Lung microvascular endothelial cell (primary cell): ENCODE data around the gene KCTD17. TPM values are rescaled to one million over a fixed set of nuclear protein-coding genes. Genes with fewer than 3 reads are reported as not detected.

Source experiments
- DNase-seq, 2 donors: peaks; one replicate each; pipeline versions ENCODE4 v3.0.0 to v3.0.0-alpha.2; 2010; ENCODE audit warnings: low read depth in 2 of 2
- total RNA-seq: library from RNA; depleted of rRNA; stranded (reverse); fragments of >200 nt; gene quantifications from 2 replicates; pipeline ENCODE4 v1.2.1, GENCODE V29; 2014

Gene KCTD17
- total RNA-seq, 1 donor from 2014 or later, result 81.7 TPM

DNA sequence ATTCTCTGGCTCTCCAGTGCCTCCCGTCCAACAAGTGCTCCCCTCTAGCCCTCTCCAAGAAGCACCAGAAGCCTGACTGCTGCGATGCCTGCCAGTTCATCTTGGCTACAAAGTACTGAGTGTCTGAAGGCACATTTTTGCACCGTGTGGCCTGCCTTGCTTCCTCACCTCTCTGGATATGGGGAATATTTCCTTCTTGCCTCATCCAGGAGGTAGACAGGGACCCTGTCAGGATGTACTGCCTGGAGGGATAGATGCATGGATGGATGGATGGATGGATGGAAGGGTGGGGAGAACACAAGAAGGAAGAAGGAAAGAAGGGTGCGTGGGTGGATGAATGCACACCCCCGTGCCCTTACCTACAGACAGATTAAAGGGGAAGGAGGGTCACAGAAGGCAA lies 27.6 kb downstream of the KCTD17 start:
- no peak for DNase-seq

DNA sequence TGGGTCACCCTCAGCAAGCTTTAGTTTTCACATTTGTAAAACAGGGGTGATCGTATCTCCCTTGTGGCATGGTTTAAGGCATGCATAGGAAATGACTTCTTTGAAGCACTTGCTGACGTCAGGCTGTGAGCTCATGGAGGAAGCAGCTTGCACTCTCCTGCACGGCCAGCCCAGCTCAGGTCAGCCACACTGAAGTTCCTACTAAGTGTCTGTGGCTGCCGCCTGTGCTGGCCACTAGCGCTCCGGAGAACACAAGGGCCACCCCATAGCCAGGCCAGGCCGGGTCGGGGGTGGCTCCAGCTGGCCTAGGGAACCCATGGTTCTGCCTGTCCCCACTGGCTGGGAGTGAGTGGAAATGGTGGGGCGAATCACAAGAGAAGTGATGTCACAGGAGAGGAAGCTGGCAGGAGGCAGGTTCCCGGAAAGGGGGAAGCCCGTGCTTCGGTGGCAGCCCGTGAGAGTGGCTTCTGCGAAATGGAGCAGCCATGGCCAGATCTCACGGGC lies 28.2 kb downstream of the KCTD17 start:
- peak; percentile 31 to 89 for DNase-seq

DNA sequence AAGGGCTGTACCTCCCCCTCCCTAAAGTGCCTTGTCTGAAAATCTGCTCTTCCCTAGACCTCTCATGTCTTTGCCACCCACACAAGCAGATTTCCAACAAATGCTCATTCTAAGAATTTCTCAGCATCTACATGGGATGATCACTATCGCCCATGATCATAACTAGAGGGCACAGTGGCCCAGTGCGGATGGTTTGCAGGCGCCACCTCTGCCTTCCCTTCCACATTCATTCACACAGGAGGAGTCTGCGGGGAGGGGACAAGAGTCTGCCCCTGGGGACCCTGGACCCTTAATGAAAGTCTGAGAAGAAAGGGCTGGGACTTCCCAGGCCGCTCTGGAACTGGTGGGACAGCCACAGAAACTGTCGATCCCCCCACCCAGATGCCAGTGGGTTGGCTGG lies 28.9 kb downstream of the KCTD17 start:
- no peak for DNase-seq

DNA sequence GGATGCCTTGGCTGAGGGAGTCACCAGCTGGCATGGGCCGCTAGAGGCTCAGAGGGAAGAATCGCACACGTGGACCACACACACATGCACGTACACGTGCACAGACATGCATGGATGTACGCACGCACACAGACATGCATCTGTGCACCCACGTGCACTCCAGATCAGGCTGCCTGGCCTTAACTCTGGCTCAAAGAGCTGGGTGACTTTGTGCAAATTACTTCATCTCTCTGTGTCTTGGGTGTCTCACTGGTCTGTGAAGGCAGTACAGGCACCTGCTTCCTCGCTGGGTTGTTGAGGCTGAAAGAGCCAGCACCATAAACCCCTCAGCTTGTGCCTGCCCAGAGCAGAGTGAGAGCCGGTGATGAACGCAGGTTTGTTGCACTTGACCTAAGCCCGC lies 29.3 kb downstream of the KCTD17 start:
- no peak for DNase-seq

DNA sequence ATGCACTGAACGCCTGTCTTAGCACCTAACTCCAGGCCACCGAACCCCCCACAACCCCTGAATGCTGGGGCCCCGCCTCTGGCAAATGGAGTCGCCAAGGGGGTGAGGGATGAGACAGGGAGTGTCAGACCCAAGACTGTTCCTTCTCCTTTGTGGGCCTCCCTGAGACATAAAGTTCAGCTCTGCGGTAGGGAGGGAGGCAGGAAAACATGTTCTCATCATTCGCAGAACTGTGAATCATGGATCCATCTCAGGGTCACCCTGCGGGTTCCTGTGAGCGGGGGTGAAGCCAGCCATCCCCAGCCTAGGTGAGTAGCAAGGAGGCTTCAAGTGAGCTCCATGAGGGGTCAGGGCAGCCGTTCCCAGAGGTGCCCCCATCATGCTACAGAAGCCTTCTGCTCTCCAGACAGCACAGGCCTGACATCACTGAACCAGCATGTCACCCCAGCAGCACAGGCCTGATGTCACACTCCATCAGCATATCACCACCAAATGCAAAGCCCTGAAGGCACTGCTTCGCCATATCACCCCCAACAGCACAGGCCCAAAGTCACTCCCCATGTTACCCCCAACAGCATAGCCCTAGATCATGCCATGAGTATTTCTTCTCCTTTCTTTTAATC lies 30.8 kb downstream of the KCTD17 start:
- peak in 1 of 2 donors; percentile 15 for DNase-seq

DNA sequence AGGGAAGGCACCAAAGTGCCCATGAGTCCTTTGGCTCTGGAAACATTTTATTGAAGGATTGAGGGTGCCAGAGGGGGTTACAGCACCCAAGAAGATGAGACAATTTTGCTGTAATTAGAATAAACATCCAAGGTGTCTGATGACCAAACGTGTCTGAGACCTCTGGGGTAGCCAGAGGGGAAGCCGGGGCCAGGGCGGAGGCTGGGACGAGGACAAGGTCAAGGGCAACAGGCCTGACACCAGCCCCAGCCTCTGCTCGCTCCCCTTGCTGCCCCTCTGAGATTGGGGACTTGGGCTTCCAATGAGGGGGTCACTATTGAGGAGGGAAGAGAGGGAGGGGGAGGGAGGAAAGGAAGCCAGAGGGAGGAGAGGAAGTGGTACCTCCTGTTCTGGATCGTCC lies 32.4 kb downstream of the KCTD17 start:
- no peak for DNase-seq

DNA sequence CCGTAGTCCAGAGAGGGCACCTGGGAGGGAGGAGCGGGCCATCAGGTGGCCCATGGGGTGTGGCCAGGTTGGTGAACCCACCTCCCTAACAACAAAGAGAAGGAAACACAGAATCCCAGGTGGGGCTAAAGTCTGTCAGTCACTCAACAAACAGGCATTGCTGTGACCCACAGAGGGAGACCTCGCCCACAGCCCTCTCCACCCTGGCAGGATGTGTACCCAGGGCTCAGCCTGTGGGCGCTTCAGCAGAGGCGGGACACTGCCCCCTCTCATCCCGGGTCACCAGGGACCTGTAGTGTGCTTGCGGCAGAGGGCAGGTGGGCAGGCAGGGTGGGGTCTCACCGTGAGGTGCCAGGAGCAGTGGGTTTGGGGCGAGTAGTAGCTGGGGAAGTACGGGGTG lies 32.8 kb downstream of the KCTD17 start:
- no peak for DNase-seq

DNA sequence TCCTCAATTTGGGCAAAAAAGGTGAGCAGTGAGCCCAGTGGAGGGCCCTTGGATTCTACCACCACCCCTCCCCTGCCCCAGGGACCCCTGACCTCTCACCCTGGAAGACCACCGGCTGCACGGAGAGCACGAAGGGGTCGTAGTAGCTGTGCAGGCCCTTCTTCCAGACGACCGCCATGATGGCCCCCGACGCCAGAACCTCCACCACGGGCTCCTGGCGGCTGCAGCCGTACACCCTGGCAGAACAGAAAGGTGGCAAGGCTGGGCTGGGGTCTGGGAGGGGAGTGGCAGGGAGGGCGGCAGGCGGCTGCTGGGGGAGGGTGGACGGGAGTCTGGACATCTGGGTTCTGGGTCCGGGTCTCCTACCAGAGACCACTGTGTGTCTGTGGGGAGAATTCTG lies 34.6 kb downstream of the KCTD17 start:
- DNase-seq, result no peak

DNA sequence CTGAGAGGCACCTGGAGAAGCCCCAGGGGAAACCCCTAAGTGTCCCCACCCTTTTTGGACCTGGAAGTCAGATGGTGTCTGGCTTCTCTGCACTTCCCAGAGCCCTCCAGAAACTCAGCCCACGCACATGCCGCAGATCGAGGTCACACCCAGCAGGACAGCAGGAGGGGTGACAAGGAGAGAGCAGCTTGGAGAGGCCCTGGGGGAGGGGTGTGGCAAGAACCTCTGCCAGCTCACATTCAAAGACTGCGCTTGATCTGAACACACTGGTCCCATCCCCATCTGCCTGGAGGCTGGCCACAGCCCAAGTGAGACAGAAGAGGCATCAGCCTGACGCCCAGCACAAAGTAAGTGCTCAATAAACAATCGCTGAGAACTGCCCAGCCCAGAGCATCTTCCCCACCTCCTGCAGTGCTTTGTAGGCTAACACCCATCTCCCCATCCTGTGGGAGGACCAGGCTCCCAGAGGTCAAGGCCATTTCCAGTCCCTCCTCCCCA lies 36.6 kb downstream of the KCTD17 start:
- no peak for DNase-seq

DNA sequence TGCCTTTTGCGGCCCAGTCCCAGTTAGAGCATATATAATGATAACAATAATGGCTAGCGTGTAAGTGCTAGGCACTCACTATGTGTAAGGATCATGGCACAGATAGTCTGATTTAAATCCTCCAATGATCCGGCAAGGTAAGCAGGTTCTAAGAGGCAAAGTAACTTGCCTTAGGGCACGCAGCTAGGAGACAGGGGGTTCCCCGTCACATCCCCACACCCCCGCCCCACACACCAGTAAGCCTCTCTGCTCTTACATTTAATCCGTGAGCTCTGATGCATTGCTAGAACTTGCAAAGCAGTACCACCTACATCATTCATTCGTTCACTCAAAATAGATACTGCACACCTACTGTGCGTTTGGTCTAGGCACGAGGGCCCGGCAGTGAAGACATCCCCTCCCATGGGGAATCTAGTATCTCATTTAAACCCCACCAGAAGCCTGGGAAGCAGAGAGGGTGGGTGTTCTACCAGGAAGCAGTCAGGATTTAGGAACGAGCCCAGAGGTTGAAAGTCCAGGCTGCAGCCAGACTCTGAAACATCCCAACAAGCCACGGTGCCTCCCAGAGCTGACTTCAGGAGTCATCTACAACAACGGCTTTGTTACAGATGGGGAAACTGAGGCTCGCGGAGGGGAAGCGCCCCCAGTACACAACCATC lies 37.3 kb downstream of the KCTD17 start:
- no peak for DNase-seq

DNA sequence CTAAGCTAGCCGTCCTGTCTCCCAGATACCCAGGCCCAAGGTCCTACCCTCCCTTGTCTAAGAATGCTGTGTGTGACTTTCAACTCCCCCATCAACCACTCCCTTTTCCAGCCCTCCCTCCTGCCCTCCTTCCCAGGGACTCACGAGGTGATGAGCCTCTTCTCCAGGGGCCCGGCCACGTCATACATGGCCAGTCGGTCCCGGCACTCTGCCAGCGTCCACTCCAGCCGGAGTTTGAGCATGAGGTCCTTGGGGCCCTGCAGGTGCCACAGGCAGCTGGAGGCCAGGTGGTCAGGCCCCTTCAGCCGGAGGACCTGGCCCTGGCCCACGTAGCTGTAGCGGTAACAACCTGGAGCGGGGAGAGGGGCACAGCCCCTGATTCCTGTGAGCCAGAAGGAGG lies 37.9 kb downstream of the KCTD17 start:
- no peak for DNase-seq

DNA sequence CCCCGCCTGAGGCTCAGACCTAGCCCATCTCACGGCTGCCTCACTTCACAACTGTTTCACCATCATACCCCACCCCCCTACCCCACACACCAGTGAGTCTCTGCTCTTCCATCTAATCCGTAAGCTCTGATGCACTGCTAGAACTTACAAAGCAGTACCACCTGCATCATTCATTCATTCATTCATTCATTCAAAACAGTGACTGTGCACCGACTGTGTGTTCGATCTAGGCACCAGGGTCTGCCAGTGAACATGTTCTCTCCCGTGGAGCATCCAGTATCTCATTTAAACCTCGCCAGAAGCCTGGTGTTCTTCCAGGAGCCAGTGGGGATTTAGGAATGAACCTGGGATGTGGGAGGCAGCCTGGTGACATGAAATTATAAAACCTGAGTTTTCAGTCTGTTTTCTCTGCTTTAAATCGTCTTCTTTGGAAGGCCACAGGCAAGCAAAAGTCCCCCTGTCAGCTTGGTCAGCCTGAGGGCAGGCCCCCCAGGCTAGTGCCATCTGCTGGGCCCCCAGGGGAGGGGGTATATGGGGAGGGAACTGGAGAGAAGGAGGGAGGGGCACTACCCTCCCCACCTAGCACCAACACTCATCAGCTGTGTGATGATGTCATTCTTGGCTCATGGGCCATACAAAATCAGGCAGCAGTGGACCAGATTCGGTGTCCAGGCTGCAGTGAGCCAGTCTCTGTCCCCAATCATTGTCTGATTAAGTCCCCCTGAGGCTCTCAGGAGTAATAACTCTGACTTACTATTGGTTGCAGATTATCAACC lies 39.6 kb downstream of the KCTD17 start:
- DNase-seq, result no peak

DNA sequence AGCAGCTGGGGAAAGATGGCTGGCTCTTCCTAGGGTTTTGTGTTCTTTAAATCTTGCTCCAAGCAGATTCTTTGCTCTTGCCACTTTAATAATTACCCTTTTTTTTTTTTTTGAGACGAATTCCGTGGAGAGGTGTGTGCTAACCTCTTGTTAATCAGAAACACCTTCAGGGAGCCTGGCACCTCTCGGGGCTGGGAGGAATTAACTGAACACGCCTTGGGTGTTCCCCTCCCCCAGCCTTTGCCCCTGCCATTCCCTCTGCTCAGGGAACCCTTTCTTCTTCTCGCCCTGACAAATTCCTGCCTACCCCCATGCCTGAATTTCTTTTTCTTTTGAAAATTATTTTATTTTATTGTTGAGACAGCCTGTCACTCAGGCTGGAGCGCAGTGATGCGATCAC lies 40.5 kb downstream of the KCTD17 start:
- no peak for DNase-seq

DNA sequence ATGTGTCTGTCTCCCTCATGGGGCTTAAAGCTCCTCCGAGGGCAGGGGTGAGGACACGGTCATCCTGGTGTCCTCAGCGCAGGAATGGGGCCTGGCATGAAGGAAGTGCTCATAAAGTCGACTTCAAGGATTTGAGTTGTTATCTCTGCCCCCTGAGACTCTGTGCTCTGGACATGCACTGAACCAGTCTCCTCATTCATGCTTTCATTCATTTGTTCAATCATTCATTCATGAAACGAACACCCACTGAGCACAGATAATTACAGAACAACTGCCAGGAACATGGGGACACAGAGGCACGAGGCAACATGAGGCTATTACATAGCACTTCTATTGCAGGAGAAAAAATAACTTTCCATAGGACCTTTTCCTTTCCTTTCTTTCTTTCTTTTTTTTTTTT lies 41.5 kb downstream of the KCTD17 start:
- no peak for DNase-seq

DNA sequence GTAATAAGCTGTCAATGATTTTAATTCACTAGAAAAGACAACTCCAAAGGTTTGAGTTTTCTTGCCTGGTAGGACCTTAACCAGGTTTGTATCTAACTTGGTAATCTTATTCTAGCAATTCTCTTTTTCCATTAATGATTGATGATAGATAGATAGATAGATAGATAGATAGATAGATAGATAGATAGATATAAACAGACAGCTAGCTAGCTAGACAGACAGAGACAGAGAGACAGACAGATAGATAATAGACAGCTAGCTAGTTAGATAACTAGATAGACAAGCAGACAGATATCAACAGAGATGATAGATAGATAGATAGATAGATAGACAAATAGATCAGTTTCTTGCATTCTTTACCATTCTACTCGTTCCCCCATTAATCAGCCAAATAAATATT lies 42.7 kb downstream of the KCTD17 start:
- no peak for DNase-seq

DNA sequence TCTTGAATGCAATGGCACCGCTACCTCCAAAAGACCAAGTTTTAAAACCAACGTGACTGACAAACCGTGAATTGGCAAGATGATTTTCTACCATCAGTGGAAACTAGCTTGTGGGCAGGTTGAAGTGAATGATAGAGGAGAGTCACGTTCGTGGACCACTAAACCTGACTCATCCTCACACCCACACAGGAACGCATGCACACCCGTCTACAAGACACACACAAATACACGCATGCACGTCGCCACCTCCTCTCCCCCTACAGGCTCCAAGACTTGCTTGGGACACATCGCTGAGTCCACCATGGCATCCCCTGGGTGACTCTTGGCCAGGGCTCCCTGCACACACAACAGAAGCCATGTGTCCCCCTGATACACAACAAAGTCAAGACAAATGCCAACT lies 43.6 kb downstream of the KCTD17 start:
- no peak for DNase-seq

DNA sequence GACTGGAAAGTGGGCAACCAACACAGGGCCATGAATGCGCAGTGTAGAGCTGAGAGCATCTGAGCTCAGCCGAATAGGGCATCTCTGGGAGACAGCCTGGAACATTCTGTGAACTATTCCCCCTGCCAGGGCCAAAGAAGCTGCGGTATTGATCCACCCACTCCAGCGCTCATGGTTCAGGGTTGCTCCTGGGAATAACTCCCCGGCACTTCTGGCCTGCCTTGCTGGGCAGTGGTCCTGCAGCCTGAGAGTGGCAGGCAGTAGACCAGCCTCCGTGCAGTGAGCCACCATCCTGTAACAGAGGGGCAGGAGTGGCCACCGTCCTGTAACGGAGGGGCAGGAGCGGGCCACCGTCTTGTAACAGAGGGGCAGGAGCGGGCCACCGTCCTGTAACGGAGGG lies 45.8 kb downstream of the KCTD17 start:
- DNase-seq, result no peak

DNA sequence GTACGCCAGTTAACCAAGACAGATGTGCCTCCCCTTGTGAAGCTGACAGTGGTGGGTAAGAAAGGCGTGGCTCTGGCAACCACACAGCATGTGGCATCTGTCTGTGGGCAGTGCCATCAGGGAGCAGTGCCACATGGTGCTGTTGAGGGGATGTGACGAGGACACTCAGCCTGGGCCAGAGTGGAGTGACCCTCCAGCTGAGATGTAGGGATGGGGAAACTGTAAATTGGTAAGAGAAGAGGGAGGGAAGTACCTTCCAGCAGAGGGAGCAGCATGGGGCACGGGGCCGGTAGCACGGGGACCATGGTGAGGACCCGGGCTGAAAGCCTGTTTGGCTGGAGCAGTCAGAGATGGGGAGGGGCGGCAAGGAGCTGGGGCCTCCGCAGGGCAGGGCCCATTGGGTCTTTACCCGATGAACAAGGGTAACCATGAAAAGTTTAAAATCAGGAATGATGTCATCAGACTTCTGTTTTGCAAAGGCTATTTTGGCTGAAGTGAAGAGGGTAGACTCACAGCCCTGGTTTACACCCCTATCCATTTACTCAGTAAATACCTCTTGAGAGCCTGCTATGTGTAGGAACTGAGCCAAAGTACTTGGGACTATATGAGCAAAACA lies 47.5 kb downstream of the KCTD17 start:
- DNase-seq, result no peak

DNA sequence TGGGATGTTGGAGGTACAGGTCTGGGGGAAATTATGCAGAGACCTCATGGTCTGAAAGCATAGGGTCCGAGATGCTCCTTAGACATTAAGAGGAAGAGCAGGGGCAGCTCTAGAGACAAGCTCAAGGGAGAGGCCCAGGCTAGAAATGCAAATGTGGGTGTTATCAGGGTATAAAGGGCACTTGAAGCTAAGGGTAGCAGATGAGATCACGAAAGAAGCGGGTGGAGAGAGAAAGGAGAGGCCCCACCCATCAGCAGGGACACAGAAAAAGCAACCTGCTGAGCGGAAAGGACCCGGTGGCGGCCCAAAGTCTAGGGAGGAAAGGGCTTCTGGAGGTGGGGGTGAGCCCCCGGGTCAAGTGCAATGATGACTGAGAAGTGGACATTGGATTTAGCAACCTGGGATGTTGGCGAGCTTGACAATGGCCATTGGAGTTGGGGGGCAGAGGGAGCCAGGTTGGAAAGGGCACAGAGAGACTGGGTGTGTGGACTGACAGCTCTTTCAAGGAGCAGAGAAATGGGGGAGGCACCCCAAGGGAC lies 49.1 kb downstream of the KCTD17 start:
- no peak for DNase-seq

DNA sequence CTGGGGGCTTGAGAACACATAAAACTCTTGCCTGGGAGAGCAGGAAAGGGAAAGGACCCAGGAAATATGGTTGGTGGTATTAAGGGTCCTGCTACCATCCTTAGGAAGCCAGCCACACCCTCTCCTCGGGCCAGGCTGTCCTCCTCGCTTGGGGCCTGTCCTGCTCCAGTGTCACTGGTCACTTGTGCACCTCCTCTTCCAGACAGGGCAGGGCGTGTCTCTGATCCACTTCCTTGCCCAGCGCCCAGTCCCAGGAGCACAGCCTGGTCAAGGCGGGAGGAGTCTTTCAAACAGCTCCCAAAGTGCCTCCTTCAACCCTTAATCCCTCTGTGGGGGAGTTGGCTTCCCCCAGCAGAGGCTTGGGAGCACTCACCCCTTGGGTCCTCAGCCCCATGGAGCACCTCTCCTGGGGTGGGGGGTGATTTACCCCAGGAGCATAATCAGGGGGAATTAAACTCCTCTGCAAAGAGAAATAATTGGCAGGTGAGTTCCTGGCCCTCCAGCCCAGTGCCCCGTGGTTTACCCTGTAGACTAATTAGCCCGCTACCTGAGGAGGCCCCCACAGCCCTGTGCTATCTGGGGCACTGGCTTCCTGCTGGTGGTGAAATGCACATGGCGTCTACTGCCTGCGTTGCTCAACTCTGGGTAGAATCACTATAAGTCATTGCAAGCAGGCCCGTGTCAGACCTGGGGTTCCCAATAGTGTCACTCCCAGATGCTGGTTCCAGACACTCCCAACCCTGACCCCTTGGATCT lies 49.9 kb downstream of the KCTD17 start:
- no peak for DNase-seq

DNA sequence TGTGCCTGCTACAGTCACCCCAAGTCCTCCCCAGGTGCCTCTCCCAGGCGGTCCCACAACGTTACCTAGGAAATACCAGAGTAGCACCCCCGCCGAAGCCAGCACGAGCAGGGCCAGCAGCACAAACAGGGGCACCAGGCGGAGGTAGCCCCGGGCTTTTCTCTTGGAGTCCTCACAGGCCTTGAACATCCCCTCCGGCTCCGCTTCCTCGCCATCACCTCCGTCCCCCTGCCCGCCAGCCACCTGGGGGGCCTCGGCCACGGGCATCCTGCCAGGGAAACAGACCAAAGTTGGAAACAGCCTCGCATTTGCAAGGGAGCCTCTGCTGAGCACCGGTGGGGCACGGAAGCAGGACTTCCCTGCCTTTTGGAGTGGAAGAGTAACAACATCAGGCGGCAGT lies 51.6 kb downstream of the KCTD17 start:
- no peak for DNase-seq
